GM04503 (cell line): Measurements from ENCODE around the gene NUAK1.

Experiments
- DNase-seq: peaks from one replicate; pipeline ENCODE4 v3.0.0-alpha.2; 2012; ENCODE audit warnings: low read depth

Gene NUAK1

GRCh38 chr12:106138633-106139421 lies at the start of gene NUAK1:
Gene NUAK1, minus strand, starts transcription at chr12:106138954. Its CDS starts 301 bp downstream, at chr12:106138653.
- no peak for DNase-seq

GRCh38 chr12:106188256-106188655 lies 49.5 kb upstream of the NUAK1 start:
- no peak for DNase-seq

- DNase-seq = no peak
These were observed 49.1 kb upstream of the NUAK1 start for GRCh38 chr12:106187842-106188241.

GRCh38 chr12:106187155-106187789 lies 48.5 kb upstream of the NUAK1 start:
- DNase-seq = no peak

GRCh38 chr12:106183735-106184134 lies 45.0 kb upstream of the NUAK1 start:
- DNase-seq = no peak

- no peak for DNase-seq
These were observed 42.8 kb upstream of the NUAK1 start for GRCh38 chr12:106181401-106182114.

GRCh38 chr12:106179086-106179485 lies 40.3 kb upstream of the NUAK1 start:
- no peak for DNase-seq

- no peak for DNase-seq
These were observed 39.8 kb upstream of the NUAK1 start for GRCh38 chr12:106178562-106178961.

GRCh38 chr12:106176560-106176959 lies 37.8 kb upstream of the NUAK1 start:
- DNase-seq = no peak

- DNase-seq = no peak
These were observed 36.1 kb upstream of the NUAK1 start for GRCh38 chr12:106174876-106175275.

- no peak for DNase-seq
These were observed 34.7 kb upstream of the NUAK1 start for GRCh38 chr12:106173442-106173841.

- no peak for DNase-seq
These were observed 32.5 kb upstream of the NUAK1 start for GRCh38 chr12:106171117-106171750.

GRCh38 chr12:106170285-106170684 lies 31.5 kb upstream of the NUAK1 start:
- peak; percentile 51 for DNase-seq

GRCh38 chr12:106163712-106164111 lies 25.0 kb upstream of the NUAK1 start:
- no peak for DNase-seq

- DNase-seq = no peak
These were observed 22.7 kb upstream of the NUAK1 start for GRCh38 chr12:106161491-106161890.

- DNase-seq = no peak
These were observed 22.2 kb upstream of the NUAK1 start for GRCh38 chr12:106160915-106161314.

GRCh38 chr12:106157802-106158201 lies 19.0 kb upstream of the NUAK1 start:
- DNase-seq = no peak

- no peak for DNase-seq
These were observed 16.1 kb upstream of the NUAK1 start for GRCh38 chr12:106154751-106155273.

- no peak for DNase-seq
These were observed 13.6 kb upstream of the NUAK1 start for GRCh38 chr12:106152334-106152733.

- no peak for DNase-seq
These were observed 11.8 kb upstream of the NUAK1 start for GRCh38 chr12:106150555-106150954.

- DNase-seq = no peak
These were observed 10.5 kb upstream of the NUAK1 start for GRCh38 chr12:106149096-106149784.

- DNase-seq = no peak
These were observed 9.2 kb upstream of the NUAK1 start for GRCh38 chr12:106147956-106148355.
